Lower leg skin (tissue), 4 donors: ENCODE data around the gene NAALADL2. TPM values are rescaled to one million over a fixed set of nuclear protein-coding genes. Genes with fewer than 3 reads are reported as not detected.

ENCODE experiments used
- DNase-seq, 2 donors: peaks; one replicate each; pipeline ENCODE4 v3.0.0-alpha.2; 2019; ENCODE audit warnings: low spot score in 2 of 2
- H3K4me3 ChIP-seq: fragments of 200-600 bp; sonication (generic); 2 replicates; pipeline ENCODE4 v1.5.1; 2017; ENCODE audit warnings: mild to moderate bottlenecking, low read depth; ENCODE audit not compliant: poor library complexity, severe bottlenecking
- CTCF ChIP-seq, 3 donors: fragments of 450-650 bp; IDR thresholded peaks; one replicate each; pipeline ENCODE4 v1.5.1; 2016; ENCODE audit warnings: antibody characterized with exemption in 3 of 3, mild to moderate bottlenecking in 3 of 3, moderate library complexity in 2 of 3
- POLR2A ChIP-seq, 2 donors: fragments of 450-650 bp; IDR thresholded peaks; one replicate each; pipeline ENCODE4 v1.6.1; 2016 to 2017; ENCODE audit warnings: antibody characterized with exemption in 2 of 2, mild to moderate bottlenecking in 1 of 2, moderate library complexity in 1 of 2
- WGBS, 2 donors: methylation state at CpG; one replicate each; pipeline ENCODE4 v1.1.5; 2018; 5-methylcytosine and 5-hydroxymethylcytosine counted together
- intact Hi-C: fragments of 100-400 bp; cut with DNase I; formaldehyde crosslinking; loops from one replicate; pipeline ENCODE4 v1.15.0; 2023; ENCODE audit warnings: low total_unique reads
- total RNA-seq, 4 donors: library from RNA; depleted of rRNA; stranded (reverse); fragments of >200 nt; gene quantifications; one replicate each; pipeline ENCODE4 v1.1.0, GENCODE V29; 2016

NAALADL2 gene
- total RNA-seq, 4 donors from 2014 or later = 3.6 to 8.1 (median 4.6) TPM

- intact Hi-C loops = no loop called here
- 90 to 96% methylated on average over 1 of the region's 1 CpG for WGBS, 2 donors
- no peak overlapping the region for H3K4me3 ChIP-seq
- no peak for DNase-seq
- TF ChIP-seq POLR2A (IDR thresholded peaks at IDR 0.05) (no peak), CTCF (IDR thresholded peaks at IDR 0.05) (no peak)
Observed at GRCh38 chr3:175374705-175375104, 515.6 kb downstream of the NAALADL2 start.

GRCh38 chr3:175378348-175378747 is 519.2 kb downstream of the NAALADL2 start:
- intact Hi-C loops = no loop called here
- H3K4me3 ChIP-seq = no peak overlapping the region
- WGBS, 2 donors = 79 to 98% methylated on average over 2 of the region's 2 CpGs

GRCh38 chr3:175381685-175382084 is 522.6 kb downstream of the NAALADL2 start:
- H3K4me3 ChIP-seq = no peak overlapping the region
- intact Hi-C loops = no loop called here
- 92 to 96% methylated on average over 4 of the region's 4 CpGs for WGBS, 2 donors
- DNase-seq = no peak
- TF ChIP-seq POLR2A (IDR thresholded peaks at IDR 0.05) (no peak), CTCF (IDR thresholded peaks at IDR 0.05) (no peak)

More at GRCh38 chr3:175378348-175378747, 519.2 kb downstream of the NAALADL2 start:
- no peak for DNase-seq
- TF ChIP-seq CTCF (IDR thresholded peaks at IDR 0.05) (no peak), POLR2A (IDR thresholded peaks at IDR 0.05) (no peak)

- intact Hi-C loops = no loop called here
- WGBS, 2 donors = 53 to 59% methylated on average over 1 of the region's 1 CpG
- no peak for DNase-seq
- H3K4me3 ChIP-seq = no peak overlapping the region
- TF ChIP-seq CTCF (IDR thresholded peaks at IDR 0.05) = no peak
- TF ChIP-seq POLR2A (IDR thresholded peaks at IDR 0.05) = no peak
Observed at GRCh38 chr3:175383371-175383770, 524.2 kb downstream of the NAALADL2 start.

- H3K4me3 ChIP-seq = no peak overlapping the region
- DNase-seq = no peak
- WGBS, 2 donors = 52 to 53% methylated on average over 3 of the region's 3 CpGs
- TF ChIP-seq POLR2A (IDR thresholded peaks at IDR 0.05) (no peak), CTCF (IDR thresholded peaks at IDR 0.05) (no peak)
- intact Hi-C loops = no loop called here
Observed at GRCh38 chr3:175383813-175384212, 524.7 kb downstream of the NAALADL2 start.

GRCh38 chr3:175384569-175384968 is 525.4 kb downstream of the NAALADL2 start:
- no peak overlapping the region for H3K4me3 ChIP-seq
- intact Hi-C loops = no loop called here
- no peak for DNase-seq
- TF ChIP-seq POLR2A (IDR thresholded peaks at IDR 0.05) = no peak
- TF ChIP-seq CTCF (IDR thresholded peaks at IDR 0.05) = no peak
